ENCODE measurements around the gene CMTM8.

Gene CMTM8

DNA sequence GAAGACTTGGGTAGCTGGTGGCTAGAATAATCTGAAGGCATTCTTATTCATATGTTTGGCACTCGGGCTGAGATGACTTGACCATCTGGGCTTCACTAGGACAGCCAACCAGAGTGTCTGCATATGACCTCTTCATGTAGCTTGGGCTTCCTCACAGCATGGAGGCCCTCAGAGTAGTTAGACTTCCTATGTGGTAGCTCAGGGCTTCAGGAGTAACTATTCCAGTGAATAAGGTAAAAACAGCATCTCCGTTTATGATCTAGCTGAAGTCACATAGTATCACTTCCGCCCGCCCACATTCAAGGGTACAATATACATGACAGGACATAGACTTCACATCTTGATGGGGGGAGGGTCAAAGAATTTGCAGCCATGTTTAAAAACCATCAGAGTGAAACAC lies 18.9 kb upstream of the CMTM8 start:
- no peak overlapping the region for H2BK15ac ChIP-seq (ENCODE audit: low read depth, poor library complexity, severe bottlenecking)
- H3K27ac ChIP-seq (ENCODE audit: low read length, poor library complexity, severe bottlenecking): no peak overlapping the region
- no peaks in the 10 kb centered on the region for H3K4me1 ChIP-seq (ENCODE audit: control insufficient read depth, insufficient read depth, low read depth, low read length)
- H3K14ac ChIP-seq (ENCODE audit: low read length in 2 of 2): no peak overlapping the region
- H4K91ac ChIP-seq (ENCODE audit: low read length): no peak overlapping the region
- no peak overlapping the region for H3K18ac ChIP-seq (ENCODE audit: low read depth in 1 of 2, low read length in 2 of 2)
- no peak overlapping the region for H3K4me3 ChIP-seq (ENCODE audit: insufficient read depth in 1 of 2, low read depth in 1 of 2, low read length in 2 of 2)
- H4K8ac ChIP-seq (ENCODE audit: low read length): no peak overlapping the region
- 84% methylated on average over 4 of the region's 4 CpGs for WGBS
- peaks cover 0 to 16% of the 10 kb centered on the region in 2 experiments for H3K27me3 ChIP-seq (ENCODE audit: control insufficient read depth in 1 of 2, insufficient read depth in 1 of 2, low read length in 2 of 2)
- H3K9ac ChIP-seq (ENCODE audit: low read length): no peak overlapping the region
- no peak overlapping the region for H2AK5ac ChIP-seq (ENCODE audit: low read length, severe bottlenecking)
- no peak overlapping the region for H3K4ac ChIP-seq (ENCODE audit: low read depth in 1 of 2, low read length in 2 of 2)
- no peak overlapping the region for H3K23ac ChIP-seq (ENCODE audit: low read length in 2 of 2)
- no peak overlapping the region for H2BK120ac ChIP-seq (ENCODE audit: low read depth, low read length)
- no peaks in the 10 kb centered on the region for H3K36me3 ChIP-seq (ENCODE audit: control insufficient read depth in 1 of 2, insufficient read depth in 2 of 2, low read depth in 1 of 2, low read length in 2 of 2)
- H3K9me3 ChIP-seq (ENCODE audit: control insufficient read depth, low read length): peaks cover 9% of the 10 kb centered on the region
- no peak overlapping the region for H2BK5ac ChIP-seq (ENCODE audit: low read depth, low read length, poor library complexity, severe bottlenecking)
- no peak for DNase-seq
- H2AFZ ChIP-seq (ENCODE audit: low read depth, low read length): no peak overlapping the region
- H3K4me2 ChIP-seq (ENCODE audit: low read length, poor library complexity, severe bottlenecking): no peak overlapping the region
- no peaks in the 10 kb centered on the region for H3K79me1 ChIP-seq (replicated peaks; ENCODE audit: low read length, poor library complexity, severe bottlenecking)
- no peak overlapping the region for H2BK12ac ChIP-seq (ENCODE audit: low read length in 2 of 2)

DNA sequence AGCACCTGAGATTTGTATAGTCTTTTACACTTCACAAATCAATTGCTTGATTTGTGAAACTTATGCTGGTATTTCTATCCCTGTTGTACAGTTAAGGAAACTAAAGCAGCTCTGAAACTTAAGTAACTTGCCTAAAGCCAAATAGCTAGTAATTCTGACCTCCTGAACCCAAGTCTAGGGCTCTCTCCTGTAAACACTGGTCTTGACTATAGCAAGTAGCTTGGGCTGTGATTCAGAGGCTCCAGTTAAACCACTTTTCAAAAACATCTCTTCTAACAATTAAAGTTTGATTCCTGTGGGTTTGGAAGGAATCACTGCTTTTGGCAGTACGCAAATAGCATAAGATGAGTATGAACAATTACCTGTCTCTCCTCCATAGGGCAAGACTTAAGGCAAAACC lies 18.5 kb upstream of the CMTM8 start:
- peaks cover 9% of the 10 kb centered on the region for H3K9me3 ChIP-seq (ENCODE audit: control insufficient read depth, low read length)
- H3K4me2 ChIP-seq (ENCODE audit: low read length, poor library complexity, severe bottlenecking): no peak overlapping the region
- H4K8ac ChIP-seq (ENCODE audit: low read length): no peak overlapping the region
- no peaks in the 10 kb centered on the region for H3K4me1 ChIP-seq (ENCODE audit: control insufficient read depth, insufficient read depth, low read depth, low read length)
- WGBS: 100% methylated on average over 1 of the region's 1 CpG
- H2BK12ac ChIP-seq (ENCODE audit: low read length in 2 of 2): no peak overlapping the region
- no peak overlapping the region for H3K4me3 ChIP-seq (ENCODE audit: insufficient read depth in 1 of 2, low read depth in 1 of 2, low read length in 2 of 2)
- DNase-seq: no peak
- no peak overlapping the region for H4K91ac ChIP-seq (ENCODE audit: low read length)
- no peak overlapping the region for H2BK120ac ChIP-seq (ENCODE audit: low read depth, low read length)
- H2AFZ ChIP-seq (ENCODE audit: low read depth, low read length): no peak overlapping the region
- H3K27me3 ChIP-seq (ENCODE audit: control insufficient read depth in 1 of 2, insufficient read depth in 1 of 2, low read length in 2 of 2): peaks cover 0 to 18% of the 10 kb centered on the region in 2 experiments
- H3K79me1 ChIP-seq (replicated peaks; ENCODE audit: low read length, poor library complexity, severe bottlenecking): no peaks in the 10 kb centered on the region
- no peak overlapping the region for H3K18ac ChIP-seq (ENCODE audit: low read depth in 1 of 2, low read length in 2 of 2)
- no peak overlapping the region for H2AK5ac ChIP-seq (ENCODE audit: low read length, severe bottlenecking)
- no peak overlapping the region for H2BK15ac ChIP-seq (ENCODE audit: low read depth, poor library complexity, severe bottlenecking)
- no peak overlapping the region for H3K27ac ChIP-seq (ENCODE audit: low read length, poor library complexity, severe bottlenecking)
- H3K9ac ChIP-seq (ENCODE audit: low read length): no peak overlapping the region
- no peak overlapping the region for H3K4ac ChIP-seq (ENCODE audit: low read depth in 1 of 2, low read length in 2 of 2)
- no peaks in the 10 kb centered on the region for H3K36me3 ChIP-seq (ENCODE audit: control insufficient read depth in 1 of 2, insufficient read depth in 2 of 2, low read depth in 1 of 2, low read length in 2 of 2)
- H3K14ac ChIP-seq (ENCODE audit: low read length in 2 of 2): no peak overlapping the region
- H3K23ac ChIP-seq (ENCODE audit: low read length in 2 of 2): no peak overlapping the region
- no peak overlapping the region for H2BK5ac ChIP-seq (ENCODE audit: low read depth, low read length, poor library complexity, severe bottlenecking)

DNA sequence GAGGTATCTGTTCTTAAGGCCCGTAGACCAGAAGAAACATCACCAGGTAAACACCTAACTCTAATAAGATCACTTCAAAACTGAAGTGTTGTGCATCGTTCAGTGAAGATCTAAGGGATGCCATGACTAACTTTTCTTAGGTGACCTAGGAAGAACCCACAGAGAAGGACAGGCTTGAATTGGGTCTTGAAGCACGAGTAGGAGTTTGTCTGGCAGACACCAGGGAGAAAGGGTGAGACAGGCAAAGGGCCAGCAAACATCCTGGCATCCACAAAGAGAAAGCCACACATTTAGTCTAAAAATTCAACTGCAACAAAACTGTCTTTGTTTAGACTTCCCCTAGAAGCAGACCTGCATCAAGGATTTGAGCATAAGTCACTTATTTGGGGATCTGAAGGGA lies 15.5 kb upstream of the CMTM8 start:
- H3K18ac ChIP-seq (ENCODE audit: low read depth in 1 of 2, low read length in 2 of 2): no peak overlapping the region
- H4K8ac ChIP-seq (ENCODE audit: low read length): no peak overlapping the region
- no peak overlapping the region for H3K27ac ChIP-seq (ENCODE audit: low read length, poor library complexity, severe bottlenecking)
- H3K14ac ChIP-seq (ENCODE audit: low read length in 2 of 2): no peak overlapping the region
- no peak overlapping the region for H3K4me3 ChIP-seq (ENCODE audit: insufficient read depth in 1 of 2, low read depth in 1 of 2, low read length in 2 of 2)
- H4K91ac ChIP-seq (ENCODE audit: low read length): no peak overlapping the region
- DNase-seq: no peak
- H3K4me1 ChIP-seq (ENCODE audit: control insufficient read depth, insufficient read depth, low read depth, low read length): peaks cover 2% of the 10 kb centered on the region
- no peak overlapping the region for H3K23ac ChIP-seq (ENCODE audit: low read length in 2 of 2)
- 74% methylated on average over 3 of the region's 3 CpGs for WGBS
- no peak overlapping the region for H3K4ac ChIP-seq (ENCODE audit: low read depth in 1 of 2, low read length in 2 of 2)
- H2AK5ac ChIP-seq (ENCODE audit: low read length, severe bottlenecking): no peak overlapping the region
- peaks cover 0 to 18% of the 10 kb centered on the region in 2 experiments for H3K27me3 ChIP-seq (ENCODE audit: control insufficient read depth in 1 of 2, insufficient read depth in 1 of 2, low read length in 2 of 2)
- H2BK5ac ChIP-seq (ENCODE audit: low read depth, low read length, poor library complexity, severe bottlenecking): no peak overlapping the region
- H3K9me3 ChIP-seq (ENCODE audit: control insufficient read depth, low read length): peaks cover 9% of the 10 kb centered on the region
- no peak overlapping the region for H2BK12ac ChIP-seq (ENCODE audit: low read length in 2 of 2)
- no peak overlapping the region for H2AFZ ChIP-seq (ENCODE audit: low read depth, low read length)
- H3K36me3 ChIP-seq (ENCODE audit: control insufficient read depth in 1 of 2, insufficient read depth in 2 of 2, low read depth in 1 of 2, low read length in 2 of 2): no peaks in the 10 kb centered on the region
- H2BK120ac ChIP-seq (ENCODE audit: low read depth, low read length): no peak overlapping the region
- H3K79me1 ChIP-seq (replicated peaks; ENCODE audit: low read length, poor library complexity, severe bottlenecking): no peaks in the 10 kb centered on the region
- H3K4me2 ChIP-seq (ENCODE audit: low read length, poor library complexity, severe bottlenecking): no peak overlapping the region
- H3K9ac ChIP-seq (ENCODE audit: low read length): no peak overlapping the region
- no peak overlapping the region for H2BK15ac ChIP-seq (ENCODE audit: low read depth, poor library complexity, severe bottlenecking)

DNA sequence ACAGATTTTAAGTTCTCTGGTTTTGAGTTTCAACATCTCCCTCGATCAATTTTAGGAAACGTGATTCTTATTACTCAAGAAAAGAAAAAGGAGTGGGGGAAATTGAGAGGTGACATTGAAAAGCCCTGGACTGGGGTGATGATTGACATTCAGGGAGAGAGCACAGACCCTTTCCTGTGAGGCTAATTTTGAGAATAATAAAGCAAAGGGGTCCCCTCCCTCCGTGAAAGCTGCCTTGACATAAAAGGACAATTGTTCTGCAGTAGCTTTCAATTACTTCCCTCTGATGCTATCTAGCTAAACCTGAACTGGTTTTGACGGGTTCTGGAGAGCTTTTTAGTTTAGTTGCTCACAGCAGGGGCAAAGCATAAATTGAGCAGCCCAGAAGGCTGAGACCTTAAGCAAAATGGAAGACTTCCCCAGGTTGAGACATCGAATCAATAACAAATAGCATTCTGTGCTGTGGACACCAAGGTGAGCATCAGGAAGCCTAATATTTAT lies 14.4 kb upstream of the CMTM8 start:
- DNase-seq: no peak
- Histone ChIP-seq H3K27me3 (ENCODE audit: control insufficient read depth in 1 of 2, insufficient read depth in 1 of 2, low read length in 2 of 2) (peaks cover 0 to 18% of the 10 kb centered on the region in 2 experiments), H2BK15ac (ENCODE audit: low read depth, poor library complexity, severe bottlenecking) (no peak overlapping the region), H3K79me1 (replicated peaks; ENCODE audit: low read length, poor library complexity, severe bottlenecking) (no peaks in the 10 kb centered on the region), H3K14ac (ENCODE audit: low read length in 2 of 2) (no peak overlapping the region), H4K91ac (ENCODE audit: low read length) (no peak overlapping the region), H3K4ac (ENCODE audit: low read depth in 1 of 2, low read length in 2 of 2) (no peak overlapping the region), H3K23ac (ENCODE audit: low read length in 2 of 2) (no peak overlapping the region), H2BK120ac (ENCODE audit: low read depth, low read length) (no peak overlapping the region), H3K18ac (ENCODE audit: low read depth in 1 of 2, low read length in 2 of 2) (no peak overlapping the region), H3K36me3 (ENCODE audit: control insufficient read depth in 1 of 2, insufficient read depth in 2 of 2, low read depth in 1 of 2, low read length in 2 of 2) (no peaks in the 10 kb centered on the region), H4K8ac (ENCODE audit: low read length) (no peak overlapping the region), H3K27ac (ENCODE audit: low read length, poor library complexity, severe bottlenecking) (no peak overlapping the region), H2BK5ac (ENCODE audit: low read depth, low read length, poor library complexity, severe bottlenecking) (no peak overlapping the region), H3K4me1 (ENCODE audit: control insufficient read depth, insufficient read depth, low read depth, low read length) (peaks cover 2% of the 10 kb centered on the region), H3K9ac (ENCODE audit: low read length) (no peak overlapping the region), H3K9me3 (ENCODE audit: control insufficient read depth, low read length) (peaks cover 7% of the 10 kb centered on the region), H2AFZ (ENCODE audit: low read depth, low read length) (no peak overlapping the region), H3K4me2 (ENCODE audit: low read length, poor library complexity, severe bottlenecking) (no peak overlapping the region), H2AK5ac (ENCODE audit: low read length, severe bottlenecking) (no peak overlapping the region), H3K4me3 (ENCODE audit: insufficient read depth in 1 of 2, low read depth in 1 of 2, low read length in 2 of 2) (no peak overlapping the region), H2BK12ac (ENCODE audit: low read length in 2 of 2) (no peak overlapping the region)
- WGBS: 79% methylated on average over 5 of the region's 5 CpGs
